OCI-LY7 (cell line): ENCODE results near the gene CLIC4. TPM values are rescaled to one million over a fixed set of nuclear protein-coding genes. Genes with fewer than 3 reads are reported as not detected.

Experiments used
- BruUV-seq: library from RNA; stranded (reverse); fragments of 400-500 nt; replicated peaks from 2 replicates; lab custom pipeline; 2021; lab: Mats Ljungman, UMichigan
- CTCF ChIA-PET: fragments of 300-600 bp; sonication (Branson Sonifier 250); formaldehyde crosslinking; loops from one replicate; lab custom pipeline; 2022; ENCODE audit warnings: antibody characterized with exemption; ENCODE audit not compliant: unreplicated experiment; lab: Charles Lee
- POLR2A ChIA-PET: fragments of 300-600 bp; sonication (Branson Sonifier 250); formaldehyde crosslinking; loops from one replicate; lab custom pipeline; 2022; ENCODE audit warnings: antibody characterized with exemption; lab: Charles Lee
- DNase-seq: peaks from one replicate; pipeline ENCODE4 v3.0.0-alpha.2; 2015; ENCODE audit warnings: low spot score
- H2AFZ ChIP-seq: fragments of 200-600 bp; sonication (generic), shearing (Covaris generic); 2 replicates; pipeline ENCODE4 v1.6.1; 2014; ENCODE audit warnings: mild to moderate bottlenecking, antibody characterized with exemption, low read length, moderate library complexity
- H3K27ac ChIP-seq: fragments of 200-600 bp; sonication (generic); 2 replicates; pipeline ENCODE4 v1.5.1; 2014; ENCODE audit warnings: mixed run types, low read depth, mild to moderate bottlenecking, moderate library complexity, low read length, inconsistent platforms; ENCODE audit not compliant: poor library complexity, severe bottlenecking
- H3K36me3 ChIP-seq: fragments of 200-600 bp; sonication (generic); 2 replicates; pipeline ENCODE4 v1.6.1; 2014; ENCODE audit warnings: mild to moderate bottlenecking, antibody characterized with exemption, low read length, moderate library complexity, mixed read lengths; ENCODE audit not compliant: insufficient read depth
- H3K4me1 ChIP-seq: fragments of 200-600 bp; sonication (generic); 2 replicates; pipeline ENCODE4 v1.5.1; 2014; ENCODE audit warnings: mild to moderate bottlenecking, low read length; ENCODE audit not compliant: insufficient read depth, poor library complexity, severe bottlenecking
- H3K4me2 ChIP-seq: fragments of 200-600 bp; sonication (generic); 2 replicates; pipeline ENCODE4 v1.6.1; 2014; ENCODE audit warnings: mild to moderate bottlenecking, low read length
- H3K4me3 ChIP-seq: fragments of 200-600 bp; sonication (generic); 2 replicates; pipeline ENCODE4 v1.5.1; 2014; ENCODE audit warnings: mild to moderate bottlenecking, low read depth, low read length; ENCODE audit not compliant: poor library complexity, severe bottlenecking
- H3K79me2 ChIP-seq: fragments of 200-600 bp; sonication (generic); 2 replicates; pipeline ENCODE4 v1.6.1; 2016; ENCODE audit warnings: low read depth, mild to moderate bottlenecking, low read length, moderate library complexity, mixed read lengths; ENCODE audit not compliant: insufficient read depth
- H3K9me2 ChIP-seq: fragments of 200-600 bp; sonication (generic); 2 replicates; pipeline ENCODE4 v1.6.1; 2016; ENCODE audit warnings: mild to moderate bottlenecking, low read length, mixed read lengths; ENCODE audit not compliant: insufficient read depth
- H3K9me3 ChIP-seq: fragments of 200-600 bp; sonication (generic); 2 replicates; pipeline ENCODE4 v1.6.1; 2014; ENCODE audit warnings: mild to moderate bottlenecking, mixed run types, low read length, mixed read lengths
- H4K20me1 ChIP-seq: fragments of 200-600 bp; sonication (generic); 2 replicates; pipeline ENCODE4 v1.6.1; 2014; ENCODE audit warnings: mild to moderate bottlenecking, antibody characterized with exemption, low read length, moderate library complexity, mixed read lengths; ENCODE audit not compliant: insufficient read depth
- EZH2phosphoT487 ChIP-seq: fragments of 200-600 bp; sonication (generic); IDR thresholded peaks from 2 replicates; pipeline ENCODE4 v1.6.1; 2018; ENCODE audit warnings: low read depth, borderline replicate concordance, mild to moderate bottlenecking, mixed run types, antibody characterized with exemption, low read length, moderate library complexity, mixed read lengths
- intact Hi-C: fragments of 100-400 bp; cut with micrococcal nuclease; formaldehyde crosslinking; loops from one replicate; pipeline ENCODE4 v1.10.0; 2022; ENCODE audit not compliant: unreplicated experiment
- total RNA-seq, 2 experiments: library from RNA; depleted of rRNA in 1 of 2; stranded (reverse); fragments of >200 nt in 1 of 2; shearing (Covaris generic) in 1 of 2; gene quantifications; 2 replicates each; pipeline ENCODE4 v1.2.3, GENCODE V29; 2014 to 2022
- TF ChIP-seq, protein P1 (sequence below): fragments of 200-600 bp; sonication (generic); conservative IDR thresholded peaks from 2 replicates; pipeline ENCODE4 v1.5.1; 2014; ENCODE audit warnings: mild to moderate bottlenecking, antibody characterized with exemption, low read length, moderate library complexity, mixed read lengths

CLIC4 gene
- total RNA-seq, 2 experiments from 2014 or later: 35.5 to 116 TPM

DNA sequence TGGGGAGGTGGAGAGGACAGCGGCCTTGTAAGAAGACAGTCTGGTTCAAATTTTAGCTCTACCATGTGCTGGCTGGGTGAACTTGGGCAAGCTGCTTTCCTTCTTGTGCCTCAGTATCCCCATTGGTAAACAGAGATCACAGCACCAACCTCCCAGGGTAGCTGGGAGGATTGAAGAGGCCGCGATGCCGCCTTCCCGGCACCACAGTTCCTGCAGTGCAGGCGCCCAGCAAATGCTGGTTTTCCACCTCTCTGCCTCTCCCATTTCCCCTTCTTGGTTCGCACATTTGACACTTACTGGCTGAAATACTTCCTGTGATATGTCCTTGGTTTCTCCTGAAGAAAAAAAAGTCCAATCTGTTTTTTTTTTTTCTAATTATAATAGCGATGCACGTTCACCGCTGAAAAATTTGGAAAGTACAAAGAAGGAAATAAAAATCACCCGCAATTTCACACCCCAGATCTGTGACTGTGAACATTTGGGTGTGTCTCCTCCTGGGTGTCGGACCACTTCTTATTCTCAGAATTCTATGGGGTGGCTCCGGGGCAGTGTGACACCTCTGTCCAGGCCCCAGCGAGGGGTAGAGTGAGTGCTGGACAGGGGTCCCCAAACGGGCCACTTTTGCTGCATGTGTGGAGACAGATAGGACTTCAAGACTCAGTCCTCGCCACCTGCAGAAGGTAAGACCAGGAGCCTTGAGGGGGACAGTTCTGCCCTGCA lies 111.7 kb downstream of the CLIC4 start:
- H4K20me1 ChIP-seq: no peaks in the 10 kb centered on the region; the same call in 1 of the 2 replicates
- H3K79me2 ChIP-seq: no peaks in the 10 kb centered on the region
- H3K9me3 ChIP-seq: no peaks in the 10 kb centered on the region
- no peaks in the 10 kb centered on the region for H3K9me2 ChIP-seq
- no peak for DNase-seq
- H2AFZ ChIP-seq: no peak overlapping the region
- BruUV-seq: no TSS peak
- H3K36me3 ChIP-seq: no peaks in the 10 kb centered on the region
- no peak overlapping the region for H3K4me2 ChIP-seq
- intact Hi-C loops: no loop called here
- ChIA-PET POLR2A (interaction anchor here (0.7 to 0.8 kb wide), 2 partner anchors 45 to 829 kb away, joined by 6 to 10 read pairs; no protein-coding TSS in a partner anchor), CTCF (no interaction called here)
- no peak overlapping the region for H3K27ac ChIP-seq
- no peaks in the 10 kb centered on the region for H3K4me1 ChIP-seq
- H3K4me3 ChIP-seq: no peak overlapping the region
- TF ChIP-seq, protein P1, sequence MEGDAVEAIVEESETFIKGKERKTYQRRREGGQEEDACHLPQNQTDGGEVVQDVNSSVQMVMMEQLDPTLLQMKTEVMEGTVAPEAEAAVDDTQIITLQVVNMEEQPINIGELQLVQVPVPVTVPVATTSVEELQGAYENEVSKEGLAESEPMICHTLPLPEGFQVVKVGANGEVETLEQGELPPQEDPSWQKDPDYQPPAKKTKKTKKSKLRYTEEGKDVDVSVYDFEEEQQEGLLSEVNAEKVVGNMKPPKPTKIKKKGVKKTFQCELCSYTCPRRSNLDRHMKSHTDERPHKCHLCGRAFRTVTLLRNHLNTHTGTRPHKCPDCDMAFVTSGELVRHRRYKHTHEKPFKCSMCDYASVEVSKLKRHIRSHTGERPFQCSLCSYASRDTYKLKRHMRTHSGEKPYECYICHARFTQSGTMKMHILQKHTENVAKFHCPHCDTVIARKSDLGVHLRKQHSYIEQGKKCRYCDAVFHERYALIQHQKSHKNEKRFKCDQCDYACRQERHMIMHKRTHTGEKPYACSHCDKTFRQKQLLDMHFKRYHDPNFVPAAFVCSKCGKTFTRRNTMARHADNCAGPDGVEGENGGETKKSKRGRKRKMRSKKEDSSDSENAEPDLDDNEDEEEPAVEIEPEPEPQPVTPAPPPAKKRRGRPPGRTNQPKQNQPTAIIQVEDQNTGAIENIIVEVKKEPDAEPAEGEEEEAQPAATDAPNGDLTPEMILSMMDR: no peak
- no peak for TF ChIP-seq EZH2phosphoT487

DNA sequence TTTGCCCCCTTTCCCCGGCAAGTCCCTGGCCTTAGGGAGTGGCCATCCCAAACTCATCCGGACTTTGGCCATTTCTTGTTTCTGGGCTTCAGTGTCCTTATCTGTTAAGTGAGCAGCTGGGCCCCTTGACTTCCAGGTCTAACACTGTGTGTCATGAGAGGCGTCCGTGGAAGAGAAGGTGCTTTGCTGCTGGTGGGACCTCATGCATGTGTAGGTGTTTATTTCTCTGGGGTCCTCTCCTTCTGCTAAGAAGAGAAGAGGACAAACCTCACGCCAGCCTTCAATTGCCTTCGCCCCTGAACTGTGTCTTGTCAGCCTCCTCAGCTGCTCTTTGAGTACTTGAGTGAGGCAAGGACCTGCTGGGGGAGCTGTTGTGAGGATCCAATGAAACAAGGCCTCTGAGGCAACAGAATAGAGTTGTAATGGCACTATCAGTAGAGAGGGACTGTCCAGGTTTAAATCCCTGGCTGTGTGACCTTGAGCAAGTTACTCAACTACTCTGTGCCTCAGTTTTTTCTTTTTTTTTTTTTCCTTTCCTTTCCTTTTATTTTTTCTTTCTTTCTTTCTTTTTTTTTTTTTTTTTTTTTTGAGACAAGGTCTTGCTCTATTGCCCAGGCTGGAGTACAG lies 112.4 kb downstream of the CLIC4 start:
- no TSS peak for BruUV-seq

More for the DNA sequence above, 112.4 kb downstream of the CLIC4 start:
- ChIA-PET POLR2A (interaction anchor here (0.7 to 0.8 kb wide), 2 partner anchors 45 to 828 kb away, joined by 6 to 10 read pairs; no protein-coding TSS in a partner anchor), CTCF (no interaction called here)
- no peaks in the 10 kb centered on the region for H3K36me3 ChIP-seq
- H3K4me1 ChIP-seq: no peaks in the 10 kb centered on the region
- H3K9me2 ChIP-seq: no peaks in the 10 kb centered on the region
- no peak overlapping the region for H3K4me2 ChIP-seq
- DNase-seq: peak; percentile 24
- no peaks in the 10 kb centered on the region for H3K79me2 ChIP-seq
- intact Hi-C loops: no loop called here
- H4K20me1 ChIP-seq: no peaks in the 10 kb centered on the region; the same call in 1 of the 2 replicates
- no peak overlapping the region for H3K4me3 ChIP-seq
- no peak for TF ChIP-seq EZH2phosphoT487
- TF ChIP-seq, protein P1: 0 out of 2 replicates have a peak, but pooled peaks have one; percentile 19
- no peaks in the 10 kb centered on the region for H3K9me3 ChIP-seq
- no peak overlapping the region for H2AFZ ChIP-seq
- no peak overlapping the region for H3K27ac ChIP-seq
